K562 (cell line): Measurements from ENCODE around the gene DROSHA. TPM values are rescaled to one million over a fixed set of nuclear protein-coding genes. Genes with fewer than 3 reads are reported as not detected.
A peak's percentile ranks its signal among the peaks of the same experiment; 100 is the strongest.

Experiments
- ATAC-seq: fragments of 200-7000 bp; cut with Tn5 transposase; 3 replicates; pipeline ENCODE4 v1.9.1; 2020; ENCODE audit warnings: moderate library complexity
- BruUV-seq: library from RNA; stranded (reverse); fragments of 400-500 nt; replicated peaks from 2 replicates; lab custom pipeline; 2021; lab: Mats Ljungman, UMichigan
- CTCF ChIA-PET: fragments of 300-600 bp; formaldehyde crosslinking; extraction: SDS; loops from one replicate; lab custom pipeline; 2021; ENCODE audit warnings: low intra/inter-chr PET ratio; lab: Yijun Ruan, JAX
- POLR2A ChIA-PET: fragments of 300-600, 350-650 bp; sonication (Branson Sonifier 250); formaldehyde crosslinking; extraction: SDS; loops from one replicate; lab custom pipeline; 2021; ENCODE audit warnings: antibody characterized with exemption, inconsistent platforms; lab: Yijun Ruan, JAX
- DNase-seq, 4 experiments: peaks; one replicate each; pipeline versions ENCODE4 v3.0.0 to v3.0.0-alpha.2; 2011 to 2018; ENCODE audit warnings: low spot score in 3 of 4, mixed read lengths in 3 of 4; ENCODE audit errors: extremely low read depth in 1 of 4
- FAIRE-seq: peaks from 2 replicates; lab custom pipeline; 2011; peaks lifted over from hg19 to GRCh38; lab: Jason Lieb, UNC
- H2AFZ ChIP-seq: 2 replicates; pipeline ENCODE4 v1.6.0; 2011; ENCODE audit warnings: low read depth, low read length, control low read depth, inconsistent platforms
- H3K27ac ChIP-seq: fragments of 200-600 bp; 3 replicates; pipeline ENCODE4 v1.8.0; 2011; ENCODE audit warnings: low read depth, mild to moderate bottlenecking, control low read depth, inconsistent platforms, low read length, moderate library complexity, mixed read lengths; ENCODE audit errors: extremely low read depth
- H3K27me3 ChIP-seq, 2 experiments: fragments of 300-600 bp in 1 of 2; 2 replicates in 1 of 2; 3 replicates in 1 of 2; pipeline versions ENCODE4 v1.6.0 to v1.8.0; 2011; ENCODE audit warnings: inconsistent platforms in 2 of 2, low read length in 2 of 2, mild to moderate bottlenecking in 1 of 2, mixed read lengths in 1 of 2, moderate library complexity in 1 of 2; ENCODE audit not compliant: control insufficient read depth in 2 of 2, insufficient read depth in 2 of 2
- H3K36me3 ChIP-seq: fragments of 300-600 bp; 3 replicates; pipeline ENCODE4 v1.8.0; 2011; ENCODE audit warnings: mild to moderate bottlenecking, low read length, inconsistent platforms; ENCODE audit not compliant: control insufficient read depth, insufficient read depth
- H3K4me1 ChIP-seq, 2 experiments: fragments of 200-600 bp in 1 of 2; replicated peaks in 1 of 2; 2 replicates in 1 of 2; 3 replicates in 1 of 2; pipeline versions ENCODE4 v1.5.1 to v1.8.0; 2011; ENCODE audit warnings: inconsistent platforms in 2 of 2, low read length in 2 of 2, mild to moderate bottlenecking in 1 of 2, mixed read lengths in 1 of 2, moderate library complexity in 1 of 2; ENCODE audit not compliant: control insufficient read depth in 2 of 2, insufficient read depth in 2 of 2
- H3K4me2 ChIP-seq: 2 replicates; pipeline ENCODE4 v1.6.1; 2011; ENCODE audit warnings: low read length, control low read depth, inconsistent platforms, mixed read lengths; ENCODE audit not compliant: insufficient read depth
- H3K4me3 ChIP-seq: fragments of 200-600 bp; sonication (generic), shearing (Covaris generic); 2 replicates; pipeline ENCODE4 v1.5.1; 2016; ENCODE audit warnings: control low read depth, inconsistent platforms
- H3K79me2 ChIP-seq: fragments of 200-600 bp; 3 replicates; pipeline ENCODE4 v1.8.0; 2011; ENCODE audit warnings: low read length, inconsistent platforms; ENCODE audit not compliant: control insufficient read depth, insufficient read depth
- H3K9ac ChIP-seq, 2 experiments: 2 replicates each; pipeline versions ENCODE4 v1.6.0 to v1.6.1; 2011; ENCODE audit warnings: low read depth in 2 of 2, low read length in 2 of 2, control low read depth in 1 of 2, inconsistent platforms in 1 of 2, mild to moderate bottlenecking in 1 of 2, mixed read lengths in 1 of 2; ENCODE audit not compliant: insufficient read depth in 1 of 2
- H3K9me1 ChIP-seq: one replicate; pipeline ENCODE4 v1.6.0; 2011; ENCODE audit warnings: inconsistent platforms, mild to moderate bottlenecking, low read length, moderate library complexity; ENCODE audit not compliant: control insufficient read depth, insufficient read depth
- H3K9me3 ChIP-seq: replicated peaks from 2 replicates; pipeline ENCODE4 v1.5.1; 2011; ENCODE audit warnings: low read depth, low read length, inconsistent platforms; ENCODE audit not compliant: control insufficient read depth, insufficient read depth
- H4K20me1 ChIP-seq: replicated peaks from 2 replicates; pipeline ENCODE4 v1.6.1; 2011; ENCODE audit warnings: low read length, inconsistent platforms, mixed read lengths; ENCODE audit not compliant: control insufficient read depth, insufficient read depth
- FOSL1 ChIP-seq: fragments of 200-800 bp; sonication (Bioruptor generic); conservative IDR thresholded peaks from 2 replicates; pipeline ENCODE4 v1.6.1; 2016; ENCODE audit warnings: missing genetic modification characterization, missing compliant biosample characterization
- JUND ChIP-seq, 2 experiments: IDR thresholded peaks; 2 replicates in 1 of 2; 3 replicates in 1 of 2; pipeline ENCODE4 v1.6.1; 2011; ENCODE audit warnings: borderline replicate concordance in 2 of 2, low read depth in 2 of 2, low read length in 2 of 2, improper control_type of control experiment in 1 of 2, missing biosample characterization in 1 of 2, missing genetic modification characterization in 1 of 2, missing genetic modification reagents in 1 of 2
- MIER1 ChIP-seq: fragments of 450-650 bp; IDR thresholded peaks from 2 replicates; pipeline ENCODE4 v1.6.1; 2016; ENCODE audit warnings: antibody characterized with exemption, mild to moderate bottlenecking, low read depth
- RBM39 ChIP-seq: fragments of 200-400 bp; formaldehyde crosslinking; optimal IDR thresholded peaks from 2 replicates; pipeline ENCODE3; 2018; ENCODE audit warnings: low read depth, low read length
- in situ Hi-C: fragments of 300-500 bp; cut with MboI; formaldehyde crosslinking; loops from 4 replicates; pipeline ENCODE4 v1.15.0; 2018; ENCODE audit warnings: inconsistent platforms, mixed read lengths
- intact Hi-C: fragments of 100-400 bp; cut with micrococcal nuclease; formaldehyde crosslinking; loops from 2 replicates; pipeline ENCODE4 v1.14.2; 2022
- polyA plus RNA-seq, 8 experiments: library from polyadenylated mRNA; depleted of rRNA in 4 of 8; stranded (reverse) in 5 of 8; unstranded in 3 of 8; fragments of >200 nt; fragmentation: Nextera tagmentation in 2 of 8; fragmentation: Illumina TruSeq in 1 of 8; extraction: Ambion mirVana in 2 of 8; extraction: Trizol in 1 of 8; gene quantifications; 2 replicates each; pipeline versions ENCODE4 v1.2.1 to v1.2.3, GENCODE V29; 2011 to 2014; ENCODE audit warnings: inconsistent platforms in 1 of 8, missing spikeins in 1 of 8
- total RNA-seq, 7 experiments: library from RNA; depleted of rRNA in 6 of 7; stranded (reverse); fragments of >200 nt in 6 of 7; fragmentation: Illumina TruSeq in 2 of 7; extraction: Trizol in 2 of 7; gene quantifications; 2 replicates each; pipeline versions ENCODE4 v1.2.1 to v1.2.3, GENCODE V29; 2011 to 2021; ENCODE audit warnings: low replicate concordance in 1 of 7
- TF ChIP-seq, protein P1 (sequence below), 2 experiments: fragments of 450-650 bp in 1 of 2; sonication (generic) in 1 of 2; formaldehyde crosslinking in 1 of 2; IDR thresholded peaks in 1 of 2; conservative IDR thresholded peaks in 1 of 2; 2 replicates each; pipeline versions ENCODE4 v1.6.1 to v1.8.1; 2016 to 2023; ENCODE audit warnings: mild to moderate bottlenecking in 2 of 2, moderate library complexity in 2 of 2, inconsistent platforms in 1 of 2, missing genetic modification reagents in 1 of 2
- TF ChIP-seq, protein P2 (sequence below), 2 experiments: fragments of 450-650 bp; conservative IDR thresholded peaks; 2 replicates each; pipeline ENCODE4 v1.6.1; 2017; ENCODE audit warnings: mild to moderate bottlenecking in 2 of 2, moderate library complexity in 2 of 2

DROSHA gene
- total and polyA plus RNA-seq, 9 of the 15 experiments (the other 6 are each of a cell fraction or from before 2014, with no cell fraction given), result 52.5 to 109 (median 68.9) TPM

DNA sequence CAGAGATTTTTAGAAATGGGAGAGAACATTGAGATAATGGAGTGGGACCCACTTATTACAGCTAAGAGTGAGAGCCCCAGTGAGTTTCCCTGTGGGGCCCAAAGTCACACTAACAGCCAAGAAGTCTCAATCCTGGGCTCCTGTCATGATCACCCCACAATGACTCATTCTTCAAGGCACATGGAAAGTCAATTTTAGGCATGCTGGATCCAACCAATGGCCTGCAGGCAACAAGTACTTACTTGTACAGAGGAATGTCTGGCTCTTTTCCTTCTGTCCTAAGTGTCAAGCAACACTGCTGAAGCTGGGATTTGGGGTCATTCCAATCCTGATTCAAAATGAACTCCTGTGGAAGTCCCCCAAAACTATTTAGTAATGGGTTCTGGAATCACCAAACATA lies 123.1 kb downstream of the DROSHA start:
- DNase-seq (peak in 3 of 4 experiments; percentile 18 to 34 (median 27)), ATAC-seq (no peak), FAIRE-seq (no peak)
- Histone ChIP-seq H3K4me3 (no peak overlapping the region), H3K9me3 (no peaks in the 10 kb centered on the region), H3K27ac (no peak overlapping the region), H3K9me1 (no peaks in the 10 kb centered on the region), H3K36me3 (peaks cover 93% of the 10 kb centered on the region), H3K79me2 (no peaks in the 10 kb centered on the region), H3K4me2 (no peak overlapping the region), H3K27me3 (no peaks in the 10 kb centered on the region), H4K20me1 (no peaks in the 10 kb centered on the region), H3K4me1 (no peaks in the 10 kb centered on the region), H3K9ac (no peak overlapping the region), H2AFZ (no peak overlapping the region)
- BruUV-seq, result no TSS peak
- in situ Hi-C loops, result no loop called here
- ChIA-PET POLR2A (interaction anchor here (1.1 kb wide), 1 partner anchor 22 kb away, joined by 3 read pairs; no protein-coding TSS in a partner anchor), CTCF (no interaction called here)
- intact Hi-C loops, result no loop called here
- TF ChIP-seq FOSL1 (tag), result peak; percentile 69
- TF ChIP-seq, protein P1, sequence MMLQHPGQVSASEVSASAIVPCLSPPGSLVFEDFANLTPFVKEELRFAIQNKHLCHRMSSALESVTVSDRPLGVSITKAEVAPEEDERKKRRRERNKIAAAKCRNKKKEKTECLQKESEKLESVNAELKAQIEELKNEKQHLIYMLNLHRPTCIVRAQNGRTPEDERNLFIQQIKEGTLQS (IDR thresholded peaks at IDR 0.05), result 0 out of 2 replicates have a peak, but pooled peaks have one; percentile 50
- TF ChIP-seq, protein P1 (CRISPR knock-in tag; conservative IDR thresholded peaks at IDR 0.05), result no peak
- TF ChIP-seq RBM39, result no peak
- no peak for TF ChIP-seq MIER1
- TF ChIP-seq, protein P2, sequence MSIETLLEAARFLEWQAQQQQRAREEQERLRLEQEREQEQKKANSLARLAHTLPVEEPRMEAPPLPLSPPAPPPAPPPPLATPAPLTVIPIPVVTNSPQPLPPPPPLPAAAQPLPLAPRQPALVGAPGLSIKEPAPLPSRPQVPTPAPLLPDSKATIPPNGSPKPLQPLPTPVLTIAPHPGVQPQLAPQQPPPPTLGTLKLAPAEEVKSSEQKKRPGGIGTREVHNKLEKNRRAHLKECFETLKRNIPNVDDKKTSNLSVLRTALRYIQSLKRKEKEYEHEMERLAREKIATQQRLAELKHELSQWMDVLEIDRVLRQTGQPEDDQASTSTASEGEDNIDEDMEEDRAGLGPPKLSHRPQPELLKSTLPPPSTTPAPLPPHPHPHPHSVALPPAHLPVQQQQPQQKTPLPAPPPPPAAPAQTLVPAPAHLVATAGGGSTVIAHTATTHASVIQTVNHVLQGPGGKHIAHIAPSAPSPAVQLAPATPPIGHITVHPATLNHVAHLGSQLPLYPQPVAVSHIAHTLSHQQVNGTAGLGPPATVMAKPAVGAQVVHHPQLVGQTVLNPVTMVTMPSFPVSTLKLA (conservative IDR thresholded peaks at IDR 0.05), result 0 out of 4 replicates have a peak, but pooled peaks of 1 of the 2 experiments have one; percentile 30
- peak; percentile 53; the same call in 1 of the 2 replicates for TF ChIP-seq JUND (IDR thresholded peaks at IDR 0.05; ENCODE audit: borderline replicate concordance, low read depth, low read length)
- 0 out of 3 replicates have a peak, but pooled peaks have one; percentile 42 for TF ChIP-seq JUND (tag; IDR thresholded peaks at IDR 0.05; ENCODE audit: borderline replicate concordance, low read depth, low read length)
